Measurements from ENCODE around the gene KRT74. TPM values are rescaled to one million over a fixed set of nuclear protein-coding genes. Genes with fewer than 3 reads are reported as not detected.

KRT74 gene
- total and polyA plus RNA-seq, 4 donors = not detected

GRCh38 chr12:52606096-52606495 is 32.5 kb upstream of the KRT74 start (continued):
- no peak for TF ChIP-seq CTCF (IDR thresholded peaks at IDR 0.05; ENCODE audit: low read depth, low read length, missing input control)
- TF ChIP-seq HNF4G (IDR thresholded peaks at IDR 0.05) = no peak
- TF ChIP-seq TAF1 (conservative IDR thresholded peaks at IDR 0.05) = no peak

- Histone ChIP-seq H3K36me3 (ENCODE audit: control insufficient read depth in 4 of 4, insufficient read depth in 3 of 4, low read depth in 1 of 4, low read length in 3 of 4) (no peaks in the 10 kb centered on the region), H3K4me3 (ENCODE audit: low read depth in 1 of 3, low read length in 3 of 3) (no peak overlapping the region), H3K9ac (ENCODE audit: low read depth in 1 of 2, low read length in 2 of 2) (no peak overlapping the region), H3K27ac (ENCODE audit: low read depth in 1 of 2, low read length in 2 of 2) (no peak overlapping the region), H3K27me3 (ENCODE audit: control insufficient read depth in 4 of 4, insufficient read depth in 4 of 4, low read length in 3 of 4) (peaks cover 0 to 7% (median 3%) of the 10 kb centered on the region in 4 donors), H3K9me3 (ENCODE audit: control insufficient read depth in 4 of 4, low read length in 3 of 4) (no peaks in the 10 kb centered on the region), H3K4me1 (ENCODE audit: control insufficient read depth in 4 of 4, insufficient read depth in 4 of 4, low read length in 3 of 4) (no peaks in the 10 kb centered on the region)
- WGBS = 89% methylated on average over 1 of the region's 1 CpG
- TF ChIP-seq REST (IDR thresholded peaks at IDR 0.05) = no peak
- TF ChIP-seq ATF3 (IDR thresholded peaks at IDR 0.05) = no peak
- TF ChIP-seq NR2F2 (IDR thresholded peaks at IDR 0.05) = no peak
- TF ChIP-seq SP1 (IDR thresholded peaks at IDR 0.05) = no peak
- no peak for TF ChIP-seq RXRA (IDR thresholded peaks at IDR 0.05)
- TF ChIP-seq JUND (IDR thresholded peaks at IDR 0.05) = no peak
- DNase-seq (ENCODE audit: low spot score) = no peak
Measured at GRCh38 chr12:52605542-52605941, 31.9 kb upstream of the KRT74 start.

GRCh38 chr12:52604859-52605258 is 31.2 kb upstream of the KRT74 start:
- no peaks in the 10 kb centered on the region for H3K36me3 ChIP-seq (ENCODE audit: control insufficient read depth in 4 of 4, insufficient read depth in 3 of 4, low read depth in 1 of 4, low read length in 3 of 4)
- no peak overlapping the region for H3K4me3 ChIP-seq (ENCODE audit: low read depth in 1 of 3, low read length in 3 of 3)
- no peak overlapping the region for H3K27ac ChIP-seq (ENCODE audit: low read depth in 1 of 2, low read length in 2 of 2)
- no peak for DNase-seq (ENCODE audit: low spot score)
- no peaks in the 10 kb centered on the region for H3K9me3 ChIP-seq (ENCODE audit: control insufficient read depth in 4 of 4, low read length in 3 of 4)
- no peak overlapping the region for H3K9ac ChIP-seq (ENCODE audit: low read depth in 1 of 2, low read length in 2 of 2)
- H3K27me3 ChIP-seq (ENCODE audit: control insufficient read depth in 4 of 4, insufficient read depth in 4 of 4, low read length in 3 of 4) = peaks cover 0 to 7% (median 3%) of the 10 kb centered on the region in 4 donors
- H3K4me1 ChIP-seq (ENCODE audit: control insufficient read depth in 4 of 4, insufficient read depth in 4 of 4, low read length in 3 of 4) = no peaks in the 10 kb centered on the region
- TF ChIP-seq REST (IDR thresholded peaks at IDR 0.05) = no peak
- TF ChIP-seq JUND (IDR thresholded peaks at IDR 0.05) = no peak
- TF ChIP-seq RAD21 (IDR thresholded peaks at IDR 0.05) = no peak
- TF ChIP-seq MAX (IDR thresholded peaks at IDR 0.05) = no peak
- TF ChIP-seq GABPA (IDR thresholded peaks at IDR 0.05 in 1 of 2, conservative IDR thresholded peaks at IDR 0.05 in 1 of 2) = no peak
- no peak for TF ChIP-seq YY1 (IDR thresholded peaks at IDR 0.05)
- no peak for TF ChIP-seq SP1 (IDR thresholded peaks at IDR 0.05)
- TF ChIP-seq ATF3 (IDR thresholded peaks at IDR 0.05) = no peak
- no peak for TF ChIP-seq NR2F2 (IDR thresholded peaks at IDR 0.05)
- TF ChIP-seq RXRA (IDR thresholded peaks at IDR 0.05) = no peak
- no peak for TF ChIP-seq ZBTB33 (IDR thresholded peaks at IDR 0.05)
- TF ChIP-seq FOXA1 (IDR thresholded peaks at IDR 0.05) = no peak
- TF ChIP-seq HNF4A (conservative IDR thresholded peaks at IDR 0.05) = no peak
- TF ChIP-seq CTCF (IDR thresholded peaks at IDR 0.05; ENCODE audit: low read depth, low read length, missing input control) = no peak

Data from liver (tissue), 9 donors.